Fibroblast of lung (primary cell): ENCODE measurements around the gene MMADHC.

ENCODE experiments used
- CTCF ChIP-seq, 2 donors: IDR thresholded peaks in 1 of 2; conservative IDR thresholded peaks in 1 of 2; 1 replicate in 1 of 2; 2 replicates in 1 of 2; pipeline ENCODE4 v1.5.1; 2011 to 2012; ENCODE audit warnings: low read length in 2 of 2, control low read depth in 1 of 2, inconsistent platforms in 1 of 2, low read depth in 1 of 2, mild to moderate bottlenecking in 1 of 2
- EZH2 ChIP-seq: IDR thresholded peaks from 2 replicates; pipeline ENCODE4 v1.5.1; 2012; ENCODE audit warnings: low read length, control low read depth, mild to moderate bottlenecking; ENCODE audit errors: missing control alignments

- TF ChIP-seq CTCF (conservative IDR thresholded peaks at IDR 0.05 in 1 of 2, IDR thresholded peaks at IDR 0.05 in 1 of 2; ENCODE audit: low read depth in 1 of 2, low read length in 2 of 2) (no peak), EZH2 (no peak)
Measured at GRCh38 chr2:149606251-149606811, 18.8 kb upstream of the MMADHC start.
